Esophagus squamous epithelium (tissue), 4 donors: ENCODE measurements around the gene CYP4F2.

ENCODE experiments used
- POLR2A ChIP-seq, 4 donors: fragments of 450-650 bp; IDR thresholded peaks; one replicate each; pipeline ENCODE4 v1.6.1; 2017; ENCODE audit warnings: antibody characterized with exemption in 4 of 4, mild to moderate bottlenecking in 4 of 4, moderate library complexity in 3 of 4
- TF ChIP-seq, protein P1 (sequence below), 6 experiments: fragments of 450-650 bp in 4 of 6; fragments of 200-600 bp in 2 of 6; sonication (generic) in 2 of 6; IDR thresholded peaks; one replicate each; pipeline ENCODE4 v1.5.1; 2016 to 2019; ENCODE audit warnings: antibody characterized with exemption in 6 of 6, mild to moderate bottlenecking in 4 of 6, moderate library complexity in 4 of 6

DNA sequence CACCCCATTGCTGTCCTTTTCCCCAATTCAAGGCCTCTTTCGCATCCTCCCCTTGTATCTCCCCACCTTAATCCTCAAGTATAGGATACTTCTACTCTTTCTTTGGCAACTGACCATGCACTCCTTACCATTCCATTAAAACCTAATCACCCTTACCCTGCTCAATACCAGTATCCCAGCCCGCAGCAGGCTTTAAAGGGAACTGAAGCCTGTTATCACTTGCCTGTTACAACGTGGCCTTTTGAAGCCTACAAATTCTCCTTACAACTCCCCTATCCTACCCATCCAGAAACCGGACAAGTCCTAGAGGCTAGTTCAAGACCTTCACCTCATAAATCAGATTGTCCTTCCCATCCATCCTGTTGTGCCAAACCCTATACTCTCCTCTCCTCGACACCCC is 66.2 kb downstream of the CYP4F2 start:
- TF ChIP-seq POLR2A (IDR thresholded peaks at IDR 0.05) = no peak
- TF ChIP-seq, protein P1, sequence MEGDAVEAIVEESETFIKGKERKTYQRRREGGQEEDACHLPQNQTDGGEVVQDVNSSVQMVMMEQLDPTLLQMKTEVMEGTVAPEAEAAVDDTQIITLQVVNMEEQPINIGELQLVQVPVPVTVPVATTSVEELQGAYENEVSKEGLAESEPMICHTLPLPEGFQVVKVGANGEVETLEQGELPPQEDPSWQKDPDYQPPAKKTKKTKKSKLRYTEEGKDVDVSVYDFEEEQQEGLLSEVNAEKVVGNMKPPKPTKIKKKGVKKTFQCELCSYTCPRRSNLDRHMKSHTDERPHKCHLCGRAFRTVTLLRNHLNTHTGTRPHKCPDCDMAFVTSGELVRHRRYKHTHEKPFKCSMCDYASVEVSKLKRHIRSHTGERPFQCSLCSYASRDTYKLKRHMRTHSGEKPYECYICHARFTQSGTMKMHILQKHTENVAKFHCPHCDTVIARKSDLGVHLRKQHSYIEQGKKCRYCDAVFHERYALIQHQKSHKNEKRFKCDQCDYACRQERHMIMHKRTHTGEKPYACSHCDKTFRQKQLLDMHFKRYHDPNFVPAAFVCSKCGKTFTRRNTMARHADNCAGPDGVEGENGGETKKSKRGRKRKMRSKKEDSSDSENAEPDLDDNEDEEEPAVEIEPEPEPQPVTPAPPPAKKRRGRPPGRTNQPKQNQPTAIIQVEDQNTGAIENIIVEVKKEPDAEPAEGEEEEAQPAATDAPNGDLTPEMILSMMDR (IDR thresholded peaks at IDR 0.05) = no peak
